SK-N-SH treated with all-trans-retinoic acid at 6 μM for 48 hours (cell line): Measurements from ENCODE around the gene RNASE11.

Experiments used
- ATAC-seq: fragments of 200-7000 bp; cut with Tn5 transposase; 3 replicates; pipeline ENCODE4 v1.9.1; 2020; ENCODE audit warnings: mild to moderate bottlenecking, moderate library complexity
- ARNTL ChIP-seq: fragments of 450-650 bp; formaldehyde crosslinking; IDR thresholded peaks from 2 replicates; pipeline ENCODE4 v1.5.0; 2020; ENCODE audit warnings: low read depth, mild to moderate bottlenecking, moderate library complexity, borderline replicate concordance
- BACH2 ChIP-seq: fragments of 250-450 bp; sonication (Bioruptor Pico); IDR thresholded peaks from 2 replicates; pipeline ENCODE4 v1.9.0; 2021; ENCODE audit warnings: mild to moderate bottlenecking, borderline replicate concordance
- CSRNP3 ChIP-seq: fragments of 250-450 bp; sonication (Bioruptor Pico); IDR thresholded peaks from 2 replicates; pipeline ENCODE4 v1.5.1; 2021; ENCODE audit warnings: mild to moderate bottlenecking, moderate library complexity
- ESRRG ChIP-seq: fragments of 250-450 bp; sonication (Bioruptor Pico); IDR thresholded peaks from 2 replicates; pipeline ENCODE4 v1.6.1; 2021; ENCODE audit warnings: mild to moderate bottlenecking
- GLIS3 ChIP-seq: fragments of 250-450 bp; sonication (Bioruptor Pico); IDR thresholded peaks from 2 replicates; pipeline ENCODE4 v1.5.0; 2020; ENCODE audit warnings: mild to moderate bottlenecking, moderate library complexity
- ISL1 ChIP-seq: fragments of 250-450 bp; sonication (Bioruptor Pico); IDR thresholded peaks from 2 replicates; pipeline ENCODE4 v2.1.2; 2022; ENCODE audit warnings: mild to moderate bottlenecking, moderate library complexity
- OSR1 ChIP-seq: fragments of 250-450 bp; sonication (Bioruptor Pico); IDR thresholded peaks from 2 replicates; pipeline ENCODE4 v1.8.0; 2022; ENCODE audit warnings: moderate library complexity, mild to moderate bottlenecking, inconsistent platforms
- PATZ1 ChIP-seq: fragments of 250-450 bp; sonication (Bioruptor Pico); IDR thresholded peaks from 2 replicates; pipeline ENCODE4 v1.8.0; 2020; ENCODE audit warnings: mild to moderate bottlenecking, moderate library complexity, borderline replicate concordance
- POU6F1 ChIP-seq: fragments of 250-450 bp; sonication (Bioruptor Pico); IDR thresholded peaks from 2 replicates; pipeline ENCODE4 v1.8.0; 2021; ENCODE audit warnings: low read depth, mild to moderate bottlenecking, moderate library complexity, borderline replicate concordance
- PPARA ChIP-seq: fragments of 250-450 bp; sonication (Bioruptor Pico); IDR thresholded peaks from 2 replicates; pipeline ENCODE4 v1.5.0; 2020; ENCODE audit warnings: mild to moderate bottlenecking, borderline replicate concordance
- RARB ChIP-seq: fragments of 250-450 bp; sonication (Bioruptor Pico); IDR thresholded peaks from 2 replicates; pipeline ENCODE4 v1.8.0; 2021; ENCODE audit warnings: mild to moderate bottlenecking, moderate library complexity
- SNAI2 ChIP-seq: fragments of 250-450 bp; sonication (Bioruptor Pico); IDR thresholded peaks from 2 replicates; pipeline ENCODE4 v1.5.0; 2020; ENCODE audit warnings: mild to moderate bottlenecking, moderate library complexity
- TCF4 ChIP-seq: fragments of 250-450 bp; sonication (Bioruptor Pico); IDR thresholded peaks from 2 replicates; pipeline ENCODE4 v1.8.0; 2021; ENCODE audit warnings: mild to moderate bottlenecking, moderate library complexity, borderline replicate concordance
- ZC3H10 ChIP-seq: fragments of 250-450 bp; sonication (Bioruptor Pico); IDR thresholded peaks from 2 replicates; pipeline ENCODE4 v1.5.1; 2021; ENCODE audit warnings: mild to moderate bottlenecking, moderate library complexity
- ZFP3 ChIP-seq: fragments of 250-450 bp; sonication (Bioruptor Pico); IDR thresholded peaks from 2 replicates; pipeline ENCODE4 v1.5.0; 2020; ENCODE audit warnings: mild to moderate bottlenecking, moderate library complexity
- ZFP30 ChIP-seq: fragments of 450-650 bp; formaldehyde crosslinking; IDR thresholded peaks from 2 replicates; pipeline ENCODE4 v1.5.0; 2022; ENCODE audit warnings: mild to moderate bottlenecking, moderate library complexity
- ZNF70 ChIP-seq: fragments of 450-650 bp; formaldehyde crosslinking; IDR thresholded peaks from 2 replicates; pipeline ENCODE4 v1.5.0; 2020; ENCODE audit warnings: mild to moderate bottlenecking, moderate library complexity
- ZNF8 ChIP-seq: fragments of 450-650 bp; formaldehyde crosslinking; IDR thresholded peaks from 2 replicates; pipeline ENCODE4 v1.5.0; 2020; ENCODE audit warnings: mild to moderate bottlenecking, moderate library complexity
- TF ChIP-seq, protein P1 (sequence below): fragments of 250-450 bp; sonication (Bioruptor Pico); IDR thresholded peaks from 2 replicates; pipeline ENCODE4 v1.5.1; 2020; ENCODE audit warnings: low read depth, mild to moderate bottlenecking, moderate library complexity
- TF ChIP-seq, protein P2 (sequence below): fragments of 250-450 bp; sonication (Bioruptor Pico); IDR thresholded peaks from 2 replicates; pipeline ENCODE4 v1.5.0; 2020; ENCODE audit warnings: mild to moderate bottlenecking, moderate library complexity

RNASE11 gene

GRCh38 chr14:20583142-20583541 lies 4.7 kb downstream of the RNASE11 start:
- no peak for ATAC-seq
- no peak for TF ChIP-seq ZNF8 (CRISPR knock-in tag)
- TF ChIP-seq BACH2 = no peak
- TF ChIP-seq RARB (CRISPR knock-in tag) = no peak
- TF ChIP-seq ZNF70 (CRISPR knock-in tag) = no peak
- TF ChIP-seq, protein P1, sequence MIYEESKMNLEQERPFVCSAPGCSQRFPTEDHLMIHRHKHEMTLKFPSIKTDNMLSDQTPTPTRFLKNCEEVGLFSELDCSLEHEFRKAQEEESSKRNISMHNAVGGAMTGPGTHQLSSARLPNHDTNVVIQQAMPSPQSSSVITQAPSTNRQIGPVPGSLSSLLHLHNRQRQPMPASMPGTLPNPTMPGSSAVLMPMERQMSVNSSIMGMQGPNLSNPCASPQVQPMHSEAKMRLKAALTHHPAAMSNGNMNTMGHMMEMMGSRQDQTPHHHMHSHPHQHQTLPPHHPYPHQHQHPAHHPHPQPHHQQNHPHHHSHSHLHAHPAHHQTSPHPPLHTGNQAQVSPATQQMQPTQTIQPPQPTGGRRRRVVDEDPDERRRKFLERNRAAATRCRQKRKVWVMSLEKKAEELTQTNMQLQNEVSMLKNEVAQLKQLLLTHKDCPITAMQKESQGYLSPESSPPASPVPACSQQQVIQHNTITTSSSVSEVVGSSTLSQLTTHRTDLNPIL (CRISPR knock-in tag) = no peak
- TF ChIP-seq ZFP3 (CRISPR knock-in tag) = no peak
- TF ChIP-seq OSR1 (CRISPR knock-in tag) = no peak
- TF ChIP-seq TCF4 (CRISPR knock-in tag) = no peak
- no peak for TF ChIP-seq PATZ1 (CRISPR knock-in tag)
- no peak for TF ChIP-seq POU6F1 (CRISPR knock-in tag)
- no peak for TF ChIP-seq PPARA (CRISPR knock-in tag)
- TF ChIP-seq, protein P2, sequence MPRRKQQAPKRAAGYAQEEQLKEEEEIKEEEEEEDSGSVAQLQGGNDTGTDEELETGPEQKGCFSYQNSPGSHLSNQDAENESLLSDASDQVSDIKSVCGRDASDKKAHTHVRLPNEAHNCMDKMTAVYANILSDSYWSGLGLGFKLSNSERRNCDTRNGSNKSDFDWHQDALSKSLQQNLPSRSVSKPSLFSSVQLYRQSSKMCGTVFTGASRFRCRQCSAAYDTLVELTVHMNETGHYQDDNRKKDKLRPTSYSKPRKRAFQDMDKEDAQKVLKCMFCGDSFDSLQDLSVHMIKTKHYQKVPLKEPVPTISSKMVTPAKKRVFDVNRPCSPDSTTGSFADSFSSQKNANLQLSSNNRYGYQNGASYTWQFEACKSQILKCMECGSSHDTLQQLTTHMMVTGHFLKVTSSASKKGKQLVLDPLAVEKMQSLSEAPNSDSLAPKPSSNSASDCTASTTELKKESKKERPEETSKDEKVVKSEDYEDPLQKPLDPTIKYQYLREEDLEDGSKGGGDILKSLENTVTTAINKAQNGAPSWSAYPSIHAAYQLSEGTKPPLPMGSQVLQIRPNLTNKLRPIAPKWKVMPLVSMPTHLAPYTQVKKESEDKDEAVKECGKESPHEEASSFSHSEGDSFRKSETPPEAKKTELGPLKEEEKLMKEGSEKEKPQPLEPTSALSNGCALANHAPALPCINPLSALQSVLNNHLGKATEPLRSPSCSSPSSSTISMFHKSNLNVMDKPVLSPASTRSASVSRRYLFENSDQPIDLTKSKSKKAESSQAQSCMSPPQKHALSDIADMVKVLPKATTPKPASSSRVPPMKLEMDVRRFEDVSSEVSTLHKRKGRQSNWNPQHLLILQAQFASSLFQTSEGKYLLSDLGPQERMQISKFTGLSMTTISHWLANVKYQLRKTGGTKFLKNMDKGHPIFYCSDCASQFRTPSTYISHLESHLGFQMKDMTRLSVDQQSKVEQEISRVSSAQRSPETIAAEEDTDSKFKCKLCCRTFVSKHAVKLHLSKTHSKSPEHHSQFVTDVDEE (CRISPR knock-in tag) = no peak
- TF ChIP-seq CSRNP3 (CRISPR knock-in tag) = no peak
- TF ChIP-seq GLIS3 (CRISPR knock-in tag) = no peak
- no peak for TF ChIP-seq ZC3H10 (CRISPR knock-in tag)
- no peak for TF ChIP-seq ZFP30 (CRISPR knock-in tag)
- TF ChIP-seq ESRRG (CRISPR knock-in tag) = no peak
- TF ChIP-seq ISL1 (CRISPR knock-in tag) = no peak
- TF ChIP-seq, all 23 proteins: peak for 0

GRCh38 chr14:20580242-20580641 lies 7.6 kb downstream of the RNASE11 start:
- no peak for TF ChIP-seq PATZ1 (CRISPR knock-in tag)
- TF ChIP-seq SNAI2 (CRISPR knock-in tag) = no peak
- TF ChIP-seq OSR1 (CRISPR knock-in tag) = no peak
- TF ChIP-seq PPARA (CRISPR knock-in tag) = no peak
- TF ChIP-seq ARNTL (CRISPR knock-in tag) = no peak
- no peak for TF ChIP-seq ZFP3 (CRISPR knock-in tag)
- ATAC-seq = no peak
